ENCODE measurements around the gene LRRC26.

The LRRC26 gene

GRCh38 chr9:137167747-137168572 is 1.9 kb downstream of the LRRC26 start:
- peaks cover 94% of the 10 kb centered on the region for H3K27me3 Mint-ChIP-seq (ENCODE audit: low read depth, poor library complexity)
- no peak overlapping the region for H3K4me3 Mint-ChIP-seq

GRCh38 chr9:137167277-137167746 is 2.5 kb downstream of the LRRC26 start:
- Mint-ChIP-seq H3K36me3 (ENCODE audit: low read depth) (no peaks in the 10 kb centered on the region), H3K27me3 (ENCODE audit: low read depth, poor library complexity) (peaks cover 94% of the 10 kb centered on the region), H3K9me3 (no peaks in the 10 kb centered on the region), H3K4me3 (no peak overlapping the region), H3K4me1 (no peaks in the 10 kb centered on the region), H3K27ac (no peak overlapping the region)
- DNase-seq = no peak
- TF ChIP-seq CTCF (IDR thresholded peaks at IDR 0.05) = no peak

More at GRCh38 chr9:137167747-137168572, 1.9 kb downstream of the LRRC26 start:
- no peaks in the 10 kb centered on the region for H3K4me1 Mint-ChIP-seq
- no peaks in the 10 kb centered on the region for H3K36me3 Mint-ChIP-seq (ENCODE audit: low read depth)
- peak; percentile 64 for DNase-seq
- no peak overlapping the region for H3K27ac Mint-ChIP-seq
- H3K9me3 Mint-ChIP-seq = no peaks in the 10 kb centered on the region
- TF ChIP-seq CTCF (IDR thresholded peaks at IDR 0.05) = no peak

GRCh38 chr9:137166380-137167229 is 3.2 kb downstream of the LRRC26 start:
- no peak for TF ChIP-seq CTCF (IDR thresholded peaks at IDR 0.05)
- H3K4me3 Mint-ChIP-seq = no peak overlapping the region
- H3K9me3 Mint-ChIP-seq = no peaks in the 10 kb centered on the region
- no peaks in the 10 kb centered on the region for H3K4me1 Mint-ChIP-seq
- no peak overlapping the region for H3K27ac Mint-ChIP-seq
- H3K36me3 Mint-ChIP-seq (ENCODE audit: low read depth) = no peaks in the 10 kb centered on the region
- H3K27me3 Mint-ChIP-seq (ENCODE audit: low read depth, poor library complexity) = peaks cover 94% of the 10 kb centered on the region
- DNase-seq = no peak

- H3K36me3 Mint-ChIP-seq (ENCODE audit: low read depth) = no peaks in the 10 kb centered on the region
- no peak for TF ChIP-seq CTCF (IDR thresholded peaks at IDR 0.05)
- no peak for DNase-seq
- peaks cover 94% of the 10 kb centered on the region for H3K27me3 Mint-ChIP-seq (ENCODE audit: low read depth, poor library complexity)
- no peak overlapping the region for H3K27ac Mint-ChIP-seq
- no peak overlapping the region for H3K4me3 Mint-ChIP-seq
- no peaks in the 10 kb centered on the region for H3K9me3 Mint-ChIP-seq
- H3K4me1 Mint-ChIP-seq = no peaks in the 10 kb centered on the region
Observed at GRCh38 chr9:137165250-137165836, 4.5 kb downstream of the LRRC26 start.

GRCh38 chr9:137164370-137165249 is 5.2 kb downstream of the LRRC26 start:
- Mint-ChIP-seq H3K4me1 (no peaks in the 10 kb centered on the region), H3K27me3 (ENCODE audit: low read depth, poor library complexity) (peaks cover 95% of the 10 kb centered on the region)

More at GRCh38 chr9:137164370-137165249, 5.2 kb downstream of the LRRC26 start:
- no peak for DNase-seq
- TF ChIP-seq CTCF (IDR thresholded peaks at IDR 0.05) = no peak
- Mint-ChIP-seq H3K27ac (no peak overlapping the region), H3K9me3 (no peaks in the 10 kb centered on the region), H3K36me3 (ENCODE audit: low read depth) (no peaks in the 10 kb centered on the region), H3K4me3 (no peak overlapping the region)

Measured in nephron progenitor cell (in vitro differentiated cells).